ENCODE results near the gene SYT3. TPM values are rescaled to one million over a fixed set of nuclear protein-coding genes. Genes with fewer than 3 reads are reported as not detected.

SYT3 gene
- total RNA-seq, 2 donors from 2014 or later, result not detected

- Histone ChIP-seq H3K4me1 (ENCODE audit: control insufficient read depth in 1 of 2, low read depth in 2 of 2) (peaks cover 0 to 5% of the 10 kb centered on the region in 2 donors), H3K4me3 (no peak overlapping the region), H3K36me3 (no peaks in the 10 kb centered on the region), H3K9me3 (no peaks in the 10 kb centered on the region), H3K27ac (no peak overlapping the region), H3K27me3 (replicated peaks; ENCODE audit: insufficient read depth) (no peaks in the 10 kb centered on the region)
- TF ChIP-seq, protein P1, sequence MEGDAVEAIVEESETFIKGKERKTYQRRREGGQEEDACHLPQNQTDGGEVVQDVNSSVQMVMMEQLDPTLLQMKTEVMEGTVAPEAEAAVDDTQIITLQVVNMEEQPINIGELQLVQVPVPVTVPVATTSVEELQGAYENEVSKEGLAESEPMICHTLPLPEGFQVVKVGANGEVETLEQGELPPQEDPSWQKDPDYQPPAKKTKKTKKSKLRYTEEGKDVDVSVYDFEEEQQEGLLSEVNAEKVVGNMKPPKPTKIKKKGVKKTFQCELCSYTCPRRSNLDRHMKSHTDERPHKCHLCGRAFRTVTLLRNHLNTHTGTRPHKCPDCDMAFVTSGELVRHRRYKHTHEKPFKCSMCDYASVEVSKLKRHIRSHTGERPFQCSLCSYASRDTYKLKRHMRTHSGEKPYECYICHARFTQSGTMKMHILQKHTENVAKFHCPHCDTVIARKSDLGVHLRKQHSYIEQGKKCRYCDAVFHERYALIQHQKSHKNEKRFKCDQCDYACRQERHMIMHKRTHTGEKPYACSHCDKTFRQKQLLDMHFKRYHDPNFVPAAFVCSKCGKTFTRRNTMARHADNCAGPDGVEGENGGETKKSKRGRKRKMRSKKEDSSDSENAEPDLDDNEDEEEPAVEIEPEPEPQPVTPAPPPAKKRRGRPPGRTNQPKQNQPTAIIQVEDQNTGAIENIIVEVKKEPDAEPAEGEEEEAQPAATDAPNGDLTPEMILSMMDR (IDR thresholded peaks at IDR 0.05), result no peak
- DNase-seq (ENCODE audit: low spot score), result no peak
- no peak for ATAC-seq (ENCODE audit: insufficient number of reproducible peaks, low FRiP score, low read depth)
Observed at GRCh38 chr19:50661766-50662650, 22.3 kb upstream of the SYT3 start.

GRCh38 chr19:50661023-50661422, 21.3 kb upstream of the SYT3 start:
- peaks cover 0 to 5% of the 10 kb centered on the region in 2 donors for H3K4me1 ChIP-seq (ENCODE audit: control insufficient read depth in 1 of 2, low read depth in 2 of 2)
- no peaks in the 10 kb centered on the region for H3K9me3 ChIP-seq
- H3K27ac ChIP-seq, result no peak overlapping the region
- no peaks in the 10 kb centered on the region for H3K36me3 ChIP-seq
- ATAC-seq (ENCODE audit: insufficient number of reproducible peaks, low FRiP score, low read depth), result no peak
- TF ChIP-seq, protein P1 (IDR thresholded peaks at IDR 0.05), result no peak
- H3K27me3 ChIP-seq (replicated peaks; ENCODE audit: insufficient read depth), result no peaks in the 10 kb centered on the region
- no peak for DNase-seq (ENCODE audit: low spot score)
- H3K4me3 ChIP-seq, result no peak overlapping the region

GRCh38 chr19:50660088-50660366, 20.3 kb upstream of the SYT3 start:
- H3K9me3 ChIP-seq, result peaks cover 7% of the 10 kb centered on the region
- H3K36me3 ChIP-seq, result no peaks in the 10 kb centered on the region
- H3K4me3 ChIP-seq, result no peak overlapping the region
- H3K27ac ChIP-seq, result no peak overlapping the region
- DNase-seq (ENCODE audit: low spot score), result no peak
- TF ChIP-seq, protein P1 (IDR thresholded peaks at IDR 0.05), result no peak
- ATAC-seq (ENCODE audit: insufficient number of reproducible peaks, low FRiP score, low read depth), result no peak
- H3K27me3 ChIP-seq (replicated peaks; ENCODE audit: insufficient read depth), result no peaks in the 10 kb centered on the region
- H3K4me1 ChIP-seq (ENCODE audit: control insufficient read depth in 1 of 2, low read depth in 2 of 2), result peaks cover 0 to 5% of the 10 kb centered on the region in 2 donors

GRCh38 chr19:50659318-50660087, 19.8 kb upstream of the SYT3 start:
- peaks cover 10% of the 10 kb centered on the region for H3K9me3 ChIP-seq
- no peak for ATAC-seq (ENCODE audit: insufficient number of reproducible peaks, low FRiP score, low read depth)

More at GRCh38 chr19:50659318-50660087, 19.8 kb upstream of the SYT3 start:
- Histone ChIP-seq H3K36me3 (no peaks in the 10 kb centered on the region), H3K4me3 (peak overlapping the region; percentile 45), H3K27ac (no peak overlapping the region), H3K27me3 (replicated peaks; ENCODE audit: insufficient read depth) (no peaks in the 10 kb centered on the region), H3K4me1 (ENCODE audit: control insufficient read depth in 1 of 2, low read depth in 2 of 2) (peaks cover 0 to 5% of the 10 kb centered on the region in 2 donors)
- no peak for DNase-seq (ENCODE audit: low spot score)
- TF ChIP-seq, protein P1 (IDR thresholded peaks at IDR 0.05), result no peak

Data from thoracic aorta (tissue), 2 donors.